ENCODE data around the gene MMP24OS.

GRCh38 chr20:35325401-35325800 lies 47.5 kb upstream of the MMP24OS start:
- TF ChIP-seq ZNF274 (IDR thresholded peaks at IDR 0.05; ENCODE audit: low read depth, low read length), result no peak
- no peak for TF ChIP-seq YY1 (IDR thresholded peaks at IDR 0.05; ENCODE audit: insufficient read depth, insufficient read length)

Measured in NT2/D1 (cell line).